Measurements from ENCODE around the gene CEP164. TPM values are rescaled to one million over a fixed set of nuclear protein-coding genes. Genes with fewer than 3 reads are reported as not detected.

The CEP164 gene
- total RNA-seq, 1 experiment from 2014 or later, result 33.9 TPM

GRCh38 chr11:117392979-117393378 lies 65.3 kb downstream of the CEP164 start:
- no peak for DNase-seq
- no peak overlapping the region for H2AFZ ChIP-seq
- no peaks in the 10 kb centered on the region for H3K9me2 ChIP-seq (ENCODE audit: insufficient read depth)
- H3F3A ChIP-seq (ENCODE audit: insufficient read depth, low read depth), result no peaks in the 10 kb centered on the region
- H4K20me1 ChIP-seq (ENCODE audit: insufficient read depth), result no peaks in the 10 kb centered on the region
- intact Hi-C loops (cut with micrococcal nuclease; ENCODE audit: unreplicated experiment), result no loop called here
- CTCF ChIA-PET, result no interaction called here
- BruUV-seq (replicated peaks), result no TSS peak
- no peaks in the 10 kb centered on the region for H3K27me3 ChIP-seq (ENCODE audit: insufficient read depth, low read depth)
- H3K4me3 ChIP-seq, result no peak overlapping the region
- H3K36me3 ChIP-seq (ENCODE audit: low read depth), result peaks cover 18% of the 10 kb centered on the region
- no peak for TF ChIP-seq EZH2 (IDR thresholded peaks at IDR 0.05; ENCODE audit: low read depth)
- no peak for TF ChIP-seq CTCF (conservative IDR thresholded peaks at IDR 0.05)
- H3K4me2 ChIP-seq, result no peak overlapping the region
- H3K79me2 ChIP-seq (ENCODE audit: low read depth), result no peaks in the 10 kb centered on the region
- no peak overlapping the region for H3K27ac ChIP-seq
- POLR2A ChIA-PET (ENCODE audit: unreplicated experiment), result no interaction called here
- H3K9me3 ChIP-seq (ENCODE audit: insufficient read depth, low read depth), result no peaks in the 10 kb centered on the region
- H3K4me1 ChIP-seq (replicated peaks; ENCODE audit: insufficient read depth), result no peaks in the 10 kb centered on the region

- Histone ChIP-seq H3K4me1 (replicated peaks; ENCODE audit: insufficient read depth) (no peaks in the 10 kb centered on the region), H3K27ac (no peak overlapping the region), H3K9me2 (ENCODE audit: insufficient read depth) (no peaks in the 10 kb centered on the region), H3K36me3 (ENCODE audit: low read depth) (peaks cover 20% of the 10 kb centered on the region), H3K27me3 (ENCODE audit: insufficient read depth, low read depth) (no peaks in the 10 kb centered on the region), H3K4me3 (no peak overlapping the region), H4K20me1 (ENCODE audit: insufficient read depth) (no peaks in the 10 kb centered on the region), H3K79me2 (ENCODE audit: low read depth) (no peaks in the 10 kb centered on the region), H3K4me2 (no peak overlapping the region), H2AFZ (no peak overlapping the region), H3K9me3 (ENCODE audit: insufficient read depth, low read depth) (peaks cover 4% of the 10 kb centered on the region; the same call in 1 of the 2 replicates), H3F3A (ENCODE audit: insufficient read depth, low read depth) (no peaks in the 10 kb centered on the region)
- intact Hi-C loops (cut with micrococcal nuclease; ENCODE audit: unreplicated experiment), result no loop called here
- ChIA-PET POLR2A (ENCODE audit: unreplicated experiment) (interaction anchor here (0.6 kb wide), 1 partner anchor 535 kb away, joined by 4 read pairs; the partner anchor contains the start of gene TMPRSS13), CTCF (no interaction called here)
- TF ChIP-seq CTCF (conservative IDR thresholded peaks at IDR 0.05), result no peak
- no peak for TF ChIP-seq EZH2 (IDR thresholded peaks at IDR 0.05; ENCODE audit: low read depth)
- BruUV-seq (replicated peaks), result no TSS peak
- DNase-seq, result no peak
Observed at GRCh38 chr11:117394221-117394925, 66.7 kb downstream of the CEP164 start.

- CTCF ChIA-PET, result interaction anchor here (0.7 kb wide), 1 partner anchor 947 kb away, joined by 5 read pairs; the partner anchor contains the start of gene CD3D
- H3K4me1 ChIP-seq (replicated peaks; ENCODE audit: insufficient read depth), result no peaks in the 10 kb centered on the region
Observed at GRCh38 chr11:117395476-117395875, 67.8 kb downstream of the CEP164 start.

More at GRCh38 chr11:117395476-117395875, 67.8 kb downstream of the CEP164 start:
- DNase-seq, result no peak
- H2AFZ ChIP-seq, result no peak overlapping the region
- no peaks in the 10 kb centered on the region for H3K79me2 ChIP-seq (ENCODE audit: low read depth)
- TF ChIP-seq CTCF (conservative IDR thresholded peaks at IDR 0.05) (no peak), EZH2 (IDR thresholded peaks at IDR 0.05; ENCODE audit: low read depth) (no peak)
- intact Hi-C loops (cut with micrococcal nuclease; ENCODE audit: unreplicated experiment), result no loop called here
- H4K20me1 ChIP-seq (ENCODE audit: insufficient read depth), result no peaks in the 10 kb centered on the region
- no peak overlapping the region for H3K4me3 ChIP-seq
- no peaks in the 10 kb centered on the region for H3K27me3 ChIP-seq (ENCODE audit: insufficient read depth, low read depth)
- H3K36me3 ChIP-seq (ENCODE audit: low read depth), result peaks cover 20% of the 10 kb centered on the region
- no peaks in the 10 kb centered on the region for H3F3A ChIP-seq (ENCODE audit: insufficient read depth, low read depth)
- H3K4me2 ChIP-seq, result no peak overlapping the region
- H3K9me3 ChIP-seq (ENCODE audit: insufficient read depth, low read depth), result peaks cover 4% of the 10 kb centered on the region; the same call in 1 of the 2 replicates
- H3K27ac ChIP-seq, result no peak overlapping the region
- POLR2A ChIA-PET (ENCODE audit: unreplicated experiment), result interaction anchor here (0.6 kb wide), 1 partner anchor 534 kb away, joined by 4 read pairs; the partner anchor contains the start of gene TMPRSS13
- no TSS peak for BruUV-seq (replicated peaks)
- no peaks in the 10 kb centered on the region for H3K9me2 ChIP-seq (ENCODE audit: insufficient read depth)
